Measurements from ENCODE around the gene ZNF669. TPM values are rescaled to one million over a fixed set of nuclear protein-coding genes. Genes with fewer than 3 reads are reported as not detected.
A peak's percentile ranks its signal among the peaks of the same experiment; 100 is the strongest.

Gene ZNF669
- total RNA-seq, 2 experiments from 2014 or later = 8.2 to 9.2 TPM

DNA sequence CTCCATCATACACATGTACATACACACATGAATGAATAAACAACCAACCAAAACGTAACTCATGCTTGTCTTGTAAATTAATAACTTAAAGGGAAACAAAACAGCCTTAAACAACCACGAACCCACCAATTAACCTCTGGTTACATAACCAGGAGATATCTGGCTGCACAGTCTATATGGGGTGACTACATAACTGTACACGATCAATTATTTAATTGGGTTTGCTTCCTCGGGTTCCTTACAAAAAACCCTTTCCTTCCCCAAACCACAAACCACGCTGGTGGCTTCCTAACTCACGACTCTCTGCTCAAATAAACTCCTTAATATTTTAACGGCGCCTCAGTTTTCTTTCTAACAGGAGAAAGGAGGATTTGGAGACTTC, 26.3 kb downstream of the ZNF669 start:
- CTCF ChIA-PET = no interaction called here
- no peak for ATAC-seq

DNA sequence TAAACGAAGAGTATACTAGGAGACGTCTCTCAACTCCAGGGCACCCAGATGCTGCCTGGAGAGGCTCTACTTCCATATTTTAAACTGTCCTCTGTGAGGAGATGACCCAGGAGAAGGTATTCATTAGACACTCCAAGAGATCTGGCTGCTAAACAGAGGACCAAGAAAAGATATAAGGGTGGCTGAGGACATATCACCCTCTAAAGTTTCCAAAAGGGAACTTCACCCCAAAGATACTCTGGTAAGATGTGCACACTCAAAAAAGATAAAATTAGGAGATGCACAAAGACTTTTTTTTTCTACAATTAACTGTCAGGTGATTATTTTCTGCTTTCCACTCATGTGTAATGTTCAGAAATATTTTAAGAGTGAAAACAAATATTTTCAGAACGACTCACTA, 26.9 kb downstream of the ZNF669 start:
- H3K27ac Mint-ChIP-seq = no peak overlapping the region
- CTCF ChIA-PET = no interaction called here

More for the DNA sequence above, 26.3 kb downstream of the ZNF669 start:
- peak overlapping the region; percentile 80 for H3K4me3 Mint-ChIP-seq
- H3K9me3 Mint-ChIP-seq (ENCODE audit: low read depth) = peaks cover 3% of the 10 kb centered on the region
- H3K36me3 Mint-ChIP-seq = peaks cover 16% of the 10 kb centered on the region
- peaks cover 4% of the 10 kb centered on the region for H3K27me3 Mint-ChIP-seq
- H3K4me1 Mint-ChIP-seq = peaks cover 21% of the 10 kb centered on the region
- DNase-seq = no peak
- H3K27ac Mint-ChIP-seq = peak overlapping the region; percentile 52

DNA sequence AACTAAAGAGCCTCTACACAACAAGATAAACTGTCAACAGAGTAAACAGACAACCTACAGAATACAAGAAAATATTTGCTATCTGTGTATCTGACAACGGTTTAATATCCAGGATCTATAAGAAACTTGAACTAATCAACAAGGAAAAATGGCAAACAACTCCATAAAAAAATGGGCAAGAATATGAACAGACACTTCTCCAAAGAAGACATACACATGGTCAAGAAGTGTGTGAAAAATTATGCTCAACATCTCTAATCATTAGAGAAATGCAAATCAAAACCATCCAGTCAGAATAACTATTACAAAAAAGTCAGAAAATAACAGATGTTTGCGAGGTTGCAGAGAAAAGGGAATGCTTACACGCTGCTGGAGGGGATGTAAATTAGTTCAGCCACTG, 33.5 kb downstream of the ZNF669 start:
- DNase-seq = no peak
- H3K4me1 Mint-ChIP-seq = no peaks in the 10 kb centered on the region
- H3K4me3 Mint-ChIP-seq = no peak overlapping the region
- peaks cover 19% of the 10 kb centered on the region for H3K9me3 Mint-ChIP-seq (ENCODE audit: low read depth)
- peaks cover 17% of the 10 kb centered on the region for H3K36me3 Mint-ChIP-seq
- H3K27ac Mint-ChIP-seq = no peak overlapping the region
- ATAC-seq = no peak
- H3K27me3 Mint-ChIP-seq = no peaks in the 10 kb centered on the region
- CTCF ChIA-PET = no interaction called here

More for the DNA sequence above, 26.9 kb downstream of the ZNF669 start:
- Mint-ChIP-seq H3K4me3 (no peak overlapping the region), H3K36me3 (peaks cover 19% of the 10 kb centered on the region), H3K4me1 (peaks cover 21% of the 10 kb centered on the region), H3K27me3 (peaks cover 2% of the 10 kb centered on the region), H3K9me3 (ENCODE audit: low read depth) (peaks cover 3% of the 10 kb centered on the region)
- no peak for DNase-seq
- ATAC-seq = no peak

DNA sequence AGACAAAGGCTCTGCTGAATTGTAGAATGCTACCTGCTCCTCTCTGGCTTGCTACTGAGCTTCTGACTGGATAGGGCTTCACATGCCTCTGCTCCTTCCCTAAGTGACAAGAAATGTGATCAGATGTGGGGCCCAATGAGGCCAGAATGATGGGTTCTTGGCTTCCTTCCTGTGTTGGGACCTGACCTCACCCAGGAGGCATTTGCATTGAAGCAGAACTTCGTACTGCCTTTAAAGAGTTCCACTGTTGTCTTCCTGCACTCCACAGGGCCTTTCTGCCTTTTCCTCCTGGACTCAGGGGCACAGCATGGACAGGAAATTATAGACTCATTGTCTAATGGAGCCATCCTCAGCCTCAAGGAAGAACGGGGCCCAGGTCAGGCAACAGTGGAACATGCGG, 39.9 kb downstream of the ZNF669 start:
- CTCF ChIA-PET = no interaction called here
- ATAC-seq = no peak
- Mint-ChIP-seq H3K36me3 (peaks cover 13% of the 10 kb centered on the region), H3K27me3 (no peaks in the 10 kb centered on the region), H3K27ac (no peak overlapping the region), H3K4me3 (no peak overlapping the region), H3K4me1 (no peaks in the 10 kb centered on the region), H3K9me3 (ENCODE audit: low read depth) (peaks cover 23% of the 10 kb centered on the region)
- DNase-seq = no peak

DNA sequence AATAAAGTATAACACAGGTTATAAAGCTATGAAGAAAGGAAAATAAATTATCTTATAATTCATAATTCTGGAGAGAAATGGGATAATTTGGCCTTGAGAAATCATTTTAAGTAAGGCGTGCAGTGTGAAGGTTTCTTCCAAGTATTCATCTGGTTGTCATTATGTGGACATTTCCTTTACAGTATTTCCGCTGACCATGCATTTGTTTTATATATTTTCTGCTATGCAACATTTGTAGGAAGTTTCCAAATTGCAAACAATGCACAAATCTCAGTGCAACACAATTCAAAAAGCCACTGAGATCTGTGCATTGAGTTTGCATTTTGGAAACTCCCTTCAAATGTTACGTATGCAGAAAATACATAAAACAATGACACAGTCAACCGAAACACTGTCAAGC, 43.4 kb downstream of the ZNF669 start:
- H3K36me3 Mint-ChIP-seq = peaks cover 23% of the 10 kb centered on the region
- no peak overlapping the region for H3K27ac Mint-ChIP-seq
- H3K4me1 Mint-ChIP-seq = no peaks in the 10 kb centered on the region
- DNase-seq (no peak), ATAC-seq (no peak)
- H3K4me3 Mint-ChIP-seq = no peak overlapping the region
- H3K9me3 Mint-ChIP-seq (ENCODE audit: low read depth) = peaks cover 27% of the 10 kb centered on the region
- CTCF ChIA-PET = no interaction called here
- no peaks in the 10 kb centered on the region for H3K27me3 Mint-ChIP-seq

DNA sequence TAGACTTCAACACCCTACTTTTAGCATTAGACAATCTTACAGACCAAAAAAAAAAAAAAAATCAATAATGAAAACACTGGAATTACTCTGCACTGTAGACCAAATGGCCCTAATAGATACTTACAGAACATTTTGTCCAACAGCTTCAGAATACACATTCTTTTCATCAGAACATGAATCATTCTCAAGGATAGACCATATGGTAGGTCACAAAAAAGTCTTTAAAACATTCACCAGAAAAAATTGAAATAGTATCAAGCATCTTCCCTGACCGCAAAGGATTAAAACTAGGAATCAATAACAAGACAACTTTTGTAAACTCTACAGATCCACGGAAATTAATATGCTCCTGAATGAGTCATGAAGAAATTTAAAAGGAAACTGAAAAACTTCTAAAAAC, 48.1 kb downstream of the ZNF669 start:
- ATAC-seq (no peak), DNase-seq (no peak)
- Mint-ChIP-seq H3K36me3 (peaks cover 36% of the 10 kb centered on the region), H3K27me3 (no peaks in the 10 kb centered on the region), H3K4me3 (no peak overlapping the region), H3K27ac (no peak overlapping the region), H3K9me3 (ENCODE audit: low read depth) (peaks cover 36% of the 10 kb centered on the region), H3K4me1 (peaks cover 9% of the 10 kb centered on the region)
- CTCF ChIA-PET = no interaction called here

DNA sequence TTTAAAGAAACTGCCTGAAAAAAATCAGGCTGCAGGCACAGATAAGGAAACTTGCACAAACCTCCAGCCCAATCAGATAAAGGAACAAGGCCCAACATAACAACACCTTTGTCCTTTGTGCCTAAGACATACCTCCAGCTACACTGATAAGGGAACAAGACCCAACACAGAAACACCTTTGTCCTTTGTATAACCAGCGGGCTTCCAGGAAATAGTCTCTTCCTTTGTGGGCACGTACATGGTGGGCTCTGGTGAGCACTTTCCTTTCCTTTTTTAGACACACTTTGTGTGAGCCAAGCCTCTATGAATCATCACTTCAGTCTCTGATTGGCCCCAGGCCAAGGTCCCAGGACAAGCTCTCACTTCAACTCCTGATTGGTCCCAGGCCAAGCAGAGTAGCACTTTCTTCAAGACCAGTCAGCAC, 49.2 kb downstream of the ZNF669 start:
- Mint-ChIP-seq H3K27me3 (no peaks in the 10 kb centered on the region), H3K36me3 (peaks cover 38% of the 10 kb centered on the region), H3K9me3 (ENCODE audit: low read depth) (peaks cover 38% of the 10 kb centered on the region), H3K4me1 (peaks cover 9% of the 10 kb centered on the region), H3K4me3 (no peak overlapping the region), H3K27ac (no peak overlapping the region)
- DNase-seq = no peak
- CTCF ChIA-PET = no interaction called here
- no peak for ATAC-seq

Other genes with a start within 250 kb of the ZNF669 start
- 10 to 100 TPM; 30.4 to 37.1 TPM for gene AHCTF1, start 172.4 kb downstream of the ZNF669 start, total RNA-seq
- gene ZNF695, start 96.3 kb downstream of the ZNF669 start, total RNA-seq = under 1 TPM; 0.23 to 0.82 TPM
- gene ZNF670, start 25.5 kb downstream of the ZNF669 start, total RNA-seq = 1 to 10 TPM; 1.0 to 1.3 TPM
- gene ZNF124, start 67.7 kb upstream of the ZNF669 start, total RNA-seq = 10 to 100 TPM; 15.0 to 18.6 TPM
- not detected for gene VN1R5, start 151.7 kb upstream of the ZNF669 start, total RNA-seq
- 10 to 100 TPM; 19.5 to 20.7 TPM for gene ZNF496, start 227.5 kb upstream of the ZNF669 start, total RNA-seq